Loucy (cell line): ENCODE results near the gene SULT1B1.

Experiments used
- H2AFZ ChIP-seq: fragments of 200-600 bp; sonication (generic); 2 replicates; pipeline ENCODE4 v1.6.0; 2016; ENCODE audit warnings: antibody characterized with exemption, mild to moderate bottlenecking, low read length, moderate library complexity
- H3F3A ChIP-seq: fragments of 200-600 bp; 2 replicates; pipeline ENCODE4 v1.6.0; 2016; ENCODE audit warnings: antibody characterized with exemption, low read depth, mild to moderate bottlenecking
- H3K27me3 ChIP-seq: fragments of 200-600 bp; sonication (generic); 2 replicates; pipeline ENCODE4 v1.6.1; 2014; ENCODE audit warnings: low read length, mild to moderate bottlenecking; ENCODE audit not compliant: insufficient read depth, poor library complexity, severe bottlenecking
- H3K36me3 ChIP-seq: fragments of 200-600 bp; sonication (generic); 2 replicates; pipeline ENCODE4 v1.6.1; 2016; ENCODE audit warnings: low read length; ENCODE audit not compliant: insufficient read depth
- H3K4me1 ChIP-seq: fragments of 200-600 bp; sonication (generic); 2 replicates; pipeline ENCODE4 v1.5.1; 2014; ENCODE audit warnings: low read length, mild to moderate bottlenecking; ENCODE audit not compliant: insufficient read depth, poor library complexity, severe bottlenecking
- H3K4me2 ChIP-seq: fragments of 200-600 bp; sonication (generic); 2 replicates; pipeline ENCODE4 v1.6.0; 2014; ENCODE audit warnings: antibody characterized with exemption, low read length, low read depth, mild to moderate bottlenecking; ENCODE audit not compliant: poor library complexity, severe bottlenecking
- H3K4me3 ChIP-seq: fragments of 200-600 bp; sonication (generic); 2 replicates; pipeline ENCODE4 v1.5.1; 2014; ENCODE audit warnings: low read length, mild to moderate bottlenecking, mixed read lengths; ENCODE audit not compliant: poor library complexity, severe bottlenecking
- H3K79me2 ChIP-seq: fragments of 200-600 bp; sonication (generic); 2 replicates; pipeline ENCODE4 v1.6.1; 2014; ENCODE audit warnings: low read length; ENCODE audit not compliant: insufficient read depth
- H3K9ac ChIP-seq: fragments of 200-600 bp; sonication (generic); 2 replicates; pipeline ENCODE4 v1.6.0; 2014; ENCODE audit warnings: mild to moderate bottlenecking, low read depth, low read length, moderate library complexity; ENCODE audit not compliant: poor library complexity, severe bottlenecking
- H3K9me2 ChIP-seq: fragments of 200-600 bp; sonication (generic); replicated peaks from 2 replicates; pipeline ENCODE4 v1.6.1; 2016; ENCODE audit warnings: low read depth, low read length, mixed read lengths
- H3K9me3 ChIP-seq: fragments of 200-600 bp; sonication (generic); 2 replicates; pipeline ENCODE4 v1.6.1; 2014; ENCODE audit warnings: mild to moderate bottlenecking, antibody characterized with exemption, low read length, low read depth; ENCODE audit not compliant: insufficient read depth
- H4K20me1 ChIP-seq: fragments of 200-600 bp; sonication (generic); 2 replicates; pipeline ENCODE4 v1.6.0; 2014; ENCODE audit warnings: antibody characterized with exemption, low read length, mild to moderate bottlenecking; ENCODE audit not compliant: insufficient read depth, poor library complexity, severe bottlenecking
- CTCF ChIP-seq: fragments of 200-600 bp; sonication (generic); conservative IDR thresholded peaks from 2 replicates; pipeline ENCODE4 v1.5.1; 2014; ENCODE audit warnings: mild to moderate bottlenecking, antibody characterized with exemption, low read length
- EZH2phosphoT487 ChIP-seq: fragments of 200-600 bp; IDR thresholded peaks from 2 replicates; pipeline ENCODE4 v1.6.1; 2018; ENCODE audit warnings: antibody characterized with exemption, mild to moderate bottlenecking, moderate library complexity, borderline replicate concordance

SULT1B1 gene

GRCh38 chr4:69793732-69794131 is 33.3 kb upstream of the SULT1B1 start:
- Histone ChIP-seq H3K4me1 (no peaks in the 10 kb centered on the region), H3K27me3 (no peaks in the 10 kb centered on the region), H3K79me2 (no peaks in the 10 kb centered on the region), H3K9me2 (0 out of 2 replicates have a peak, but pooled peaks cover 3% of the 10 kb centered on the region), H3K4me3 (no peak overlapping the region), H4K20me1 (no peaks in the 10 kb centered on the region), H2AFZ (no peak overlapping the region), H3K4me2 (no peak overlapping the region), H3K36me3 (no peaks in the 10 kb centered on the region), H3K9ac (no peak overlapping the region), H3F3A (no peaks in the 10 kb centered on the region), H3K9me3 (no peaks in the 10 kb centered on the region)
- no peak for TF ChIP-seq CTCF
- no peak for TF ChIP-seq EZH2phosphoT487

- TF ChIP-seq EZH2phosphoT487 (no peak), CTCF (no peak)
- Histone ChIP-seq H3K9ac (no peak overlapping the region), H3K4me3 (no peak overlapping the region)
Observed at GRCh38 chr4:69787879-69788278, 27.5 kb upstream of the SULT1B1 start.

GRCh38 chr4:69786547-69786946 is 26.1 kb upstream of the SULT1B1 start:
- no peaks in the 10 kb centered on the region for H3K9me2 ChIP-seq
- no peak overlapping the region for H3K4me3 ChIP-seq
- H3K79me2 ChIP-seq = no peaks in the 10 kb centered on the region
- H3K9ac ChIP-seq = no peak overlapping the region
- no peaks in the 10 kb centered on the region for H3K27me3 ChIP-seq
- no peaks in the 10 kb centered on the region for H3K36me3 ChIP-seq
- no peaks in the 10 kb centered on the region for H3K9me3 ChIP-seq
- H2AFZ ChIP-seq = no peak overlapping the region
- H3K4me2 ChIP-seq = no peak overlapping the region
- H3K4me1 ChIP-seq = no peaks in the 10 kb centered on the region
- TF ChIP-seq EZH2phosphoT487 = no peak
- TF ChIP-seq CTCF = no peak
- no peaks in the 10 kb centered on the region for H3F3A ChIP-seq
- H4K20me1 ChIP-seq = no peaks in the 10 kb centered on the region

More at GRCh38 chr4:69787879-69788278, 27.5 kb upstream of the SULT1B1 start:
- Histone ChIP-seq H2AFZ (no peak overlapping the region), H3K27me3 (no peaks in the 10 kb centered on the region), H3F3A (no peaks in the 10 kb centered on the region), H3K79me2 (no peaks in the 10 kb centered on the region), H3K4me2 (no peak overlapping the region), H3K9me2 (no peaks in the 10 kb centered on the region), H3K9me3 (no peaks in the 10 kb centered on the region), H4K20me1 (no peaks in the 10 kb centered on the region), H3K36me3 (no peaks in the 10 kb centered on the region), H3K4me1 (no peaks in the 10 kb centered on the region)
